MM.1S (cell line): ENCODE results near the gene FAS.

Source experiments
- DNase-seq: peaks from one replicate; pipeline ENCODE4 v3.0.0-alpha.2; 2015
- H2AFZ ChIP-seq: fragments of 300-600 bp; sonication (generic); 2 replicates; pipeline ENCODE4 v1.6.0; 2016; ENCODE audit warnings: antibody characterized with exemption, low read length
- H3F3A ChIP-seq: fragments of 300-600 bp; sonication (generic); 2 replicates; pipeline ENCODE4 v1.6.1; 2016; ENCODE audit warnings: mild to moderate bottlenecking, antibody characterized with exemption, low read length, moderate library complexity, mixed read lengths; ENCODE audit not compliant: insufficient read depth
- H3K27ac ChIP-seq: fragments of 300-600 bp; sonication (generic); 2 replicates; pipeline ENCODE4 v1.5.1; 2016; ENCODE audit warnings: mild to moderate bottlenecking, low read length
- H3K27me3 ChIP-seq: fragments of 300-600 bp; sonication (generic); replicated peaks from 2 replicates; pipeline ENCODE4 v1.6.0; 2016; ENCODE audit warnings: low read length; ENCODE audit not compliant: insufficient read depth
- H3K36me3 ChIP-seq: fragments of 300-600 bp; sonication (generic); replicated peaks from 2 replicates; pipeline ENCODE4 v1.6.1; 2016; ENCODE audit warnings: mild to moderate bottlenecking, low read length, mixed read lengths; ENCODE audit not compliant: insufficient read depth
- H3K4me1 ChIP-seq: fragments of 300-600 bp; sonication (generic); 2 replicates; pipeline ENCODE4 v1.6.1; 2016; ENCODE audit warnings: low read length, mixed read lengths
- H3K4me2 ChIP-seq: fragments of 300-600 bp; sonication (generic); 2 replicates; pipeline ENCODE4 v1.6.0; 2016; ENCODE audit warnings: low read depth, low read length
- H3K4me3 ChIP-seq: fragments of 300-600 bp; sonication (generic); 2 replicates; pipeline ENCODE4 v1.5.1; 2016; ENCODE audit warnings: low read length, mixed read lengths
- H3K79me2 ChIP-seq: fragments of 300-600 bp; sonication (generic); 2 replicates; pipeline ENCODE4 v1.6.1; 2016; ENCODE audit warnings: mixed run types, low read length, mixed read lengths
- H3K9ac ChIP-seq: fragments of 300-600 bp; sonication (generic); 2 replicates; pipeline ENCODE4 v1.6.1; 2016; ENCODE audit warnings: low read length, mixed read lengths
- H3K9me2 ChIP-seq: fragments of 300-600 bp; sonication (generic); replicated peaks from 2 replicates; pipeline ENCODE4 v1.6.1; 2016; ENCODE audit warnings: mild to moderate bottlenecking, low read length, mixed read lengths; ENCODE audit not compliant: insufficient read depth
- H3K9me3 ChIP-seq: fragments of 300-600 bp; sonication (generic); replicated peaks from 2 replicates; pipeline ENCODE4 v1.6.1; 2016; ENCODE audit warnings: mild to moderate bottlenecking, low read length, mixed read lengths; ENCODE audit not compliant: insufficient read depth
- H4K20me1 ChIP-seq: fragments of 300-600 bp; sonication (generic); 2 replicates; pipeline ENCODE4 v1.6.1; 2016; ENCODE audit warnings: mild to moderate bottlenecking, low read length, moderate library complexity, mixed read lengths; ENCODE audit not compliant: insufficient read depth
- CTCF ChIP-seq: fragments of 300-600 bp; sonication (generic); IDR thresholded peaks from 2 replicates; pipeline ENCODE4 v1.5.1; 2016; ENCODE audit warnings: antibody characterized with exemption, low read length, mixed read lengths
- EZH2 ChIP-seq: fragments of 300-600 bp; sonication (generic); optimal IDR thresholded peaks from 2 replicates; pipeline ENCODE3; 2017; ENCODE audit warnings: low read depth, mild to moderate bottlenecking, antibody characterized with exemption, low read length, mixed read lengths
- EZH2phosphoT487 ChIP-seq: fragments of 300-600 bp; sonication (generic); IDR thresholded peaks from 2 replicates; pipeline ENCODE4 v1.6.1; 2018; ENCODE audit warnings: antibody characterized with exemption, low read length

The FAS gene

GRCh38 chr10:88991161-88991898, 732 bp downstream of the FAS start:
- Histone ChIP-seq H3K4me3 (peak overlapping the region; percentile 92), H3K4me2 (peak overlapping the region; percentile 52), H3K4me1 (peaks cover 24% of the 10 kb centered on the region), H3K79me2 (no peaks in the 10 kb centered on the region), H3K9me3 (no peaks in the 10 kb centered on the region), H3K9ac (peak overlapping the region; percentile 62), H3K9me2 (no peaks in the 10 kb centered on the region), H3K36me3 (no peaks in the 10 kb centered on the region), H2AFZ (peak overlapping the region; percentile 97), H3F3A (peaks cover 16% of the 10 kb centered on the region), H3K27me3 (0 out of 2 replicates have a peak, but pooled peaks cover 6% of the 10 kb centered on the region), H3K27ac (peak overlapping the region; percentile 17; the same call in 1 of the 2 replicates), H4K20me1 (no peaks in the 10 kb centered on the region)
- peak; percentile 68 for DNase-seq
- TF ChIP-seq EZH2 (no peak), EZH2phosphoT487 (no peak), CTCF (no peak)

GRCh38 chr10:88991899-88992320, 1.3 kb downstream of the FAS start:
- Histone ChIP-seq H3K4me2 (peak overlapping the region; percentile 52), H3K9me3 (no peaks in the 10 kb centered on the region), H3K79me2 (no peaks in the 10 kb centered on the region), H2AFZ (peak overlapping the region; percentile 97), H3K36me3 (no peaks in the 10 kb centered on the region), H3F3A (peaks cover 16% of the 10 kb centered on the region), H3K9ac (peak overlapping the region; percentile 62; the same call in 1 of the 2 replicates), H3K27ac (no peak overlapping the region; the same call in 1 of the 2 replicates), H3K4me1 (peaks cover 18% of the 10 kb centered on the region), H3K9me2 (no peaks in the 10 kb centered on the region), H3K4me3 (peak overlapping the region; percentile 92), H4K20me1 (no peaks in the 10 kb centered on the region), H3K27me3 (0 out of 2 replicates have a peak, but pooled peaks cover 6% of the 10 kb centered on the region)
- TF ChIP-seq CTCF (no peak), EZH2phosphoT487 (no peak), EZH2 (no peak)
- no peak for DNase-seq

GRCh38 chr10:88992921-88993524, 2.4 kb downstream of the FAS start:
- DNase-seq, result no peak
- Histone ChIP-seq H3K27ac (no peak overlapping the region), H3K79me2 (no peaks in the 10 kb centered on the region), H3K4me1 (peaks cover 7% of the 10 kb centered on the region), H2AFZ (no peak overlapping the region), H3K4me3 (no peak overlapping the region), H3K4me2 (no peak overlapping the region), H3K9me2 (no peaks in the 10 kb centered on the region), H3F3A (peaks cover 16% of the 10 kb centered on the region), H3K36me3 (no peaks in the 10 kb centered on the region), H3K9me3 (no peaks in the 10 kb centered on the region), H3K9ac (no peak overlapping the region), H3K27me3 (0 out of 2 replicates have a peak, but pooled peaks cover 6% of the 10 kb centered on the region), H4K20me1 (no peaks in the 10 kb centered on the region)
- TF ChIP-seq EZH2phosphoT487 (no peak), CTCF (no peak), EZH2 (no peak)
